ENCODE results near the gene SMIM32. TPM values are rescaled to one million over a fixed set of nuclear protein-coding genes. Genes with fewer than 3 reads are reported as not detected.

The SMIM32 gene
- total and polyA plus RNA-seq, 5 donors from 2014 or later, result not detected

DNA sequence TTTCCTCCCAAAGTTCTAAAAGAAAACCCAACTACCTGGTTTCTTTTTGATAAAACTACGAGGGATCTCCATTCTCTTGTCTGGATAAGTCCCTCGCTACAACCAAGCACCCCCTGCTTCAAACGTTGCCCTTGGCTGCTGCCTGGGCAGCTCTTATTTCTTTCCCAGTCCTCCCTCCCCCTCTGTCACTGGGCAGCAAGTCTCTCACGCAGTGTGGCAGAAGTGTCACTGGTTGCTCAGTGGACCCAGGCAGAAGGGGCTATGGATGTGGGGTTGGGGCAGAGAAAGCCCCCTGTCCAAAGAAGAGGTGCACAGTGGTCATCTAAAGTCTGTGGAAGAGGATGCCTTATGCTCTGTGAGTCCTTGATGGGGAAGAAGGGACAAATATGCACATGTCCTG lies 7.2 kb upstream of the SMIM32 start:
- H3K36me3 Mint-ChIP-seq, result no peaks in the 10 kb centered on the region

DNA sequence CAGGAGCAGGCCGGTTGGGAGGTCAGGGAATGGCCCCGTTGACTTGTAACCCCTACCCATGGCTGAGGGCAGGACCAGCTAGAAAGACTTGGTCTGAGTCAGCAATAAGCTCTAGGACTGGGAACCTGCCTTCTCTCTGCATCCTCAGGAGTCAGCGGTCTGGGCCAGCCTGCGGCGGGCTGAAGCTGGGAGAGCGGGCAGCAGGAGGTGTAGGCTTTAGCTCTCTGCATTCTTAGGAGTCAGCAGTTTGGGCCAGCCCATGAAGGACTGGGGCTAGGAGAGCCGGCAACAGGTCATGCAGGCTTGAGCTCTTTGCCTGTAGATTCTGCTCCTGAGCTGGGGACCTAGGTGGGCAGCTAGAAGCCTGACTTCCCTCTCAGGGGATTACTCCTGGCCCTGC lies 6.4 kb upstream of the SMIM32 start:
- H3K36me3 ChIP-seq (ENCODE audit: control insufficient read depth, insufficient read depth, low read length), result no peaks in the 10 kb centered on the region
- ATAC-seq (ENCODE audit: low read depth in 2 of 2) (no peak), DNase-seq (no peak)
- H3K4me1 ChIP-seq (ENCODE audit: control insufficient read depth, insufficient read depth, low read length, poor library complexity, severe bottlenecking), result no peaks in the 10 kb centered on the region
- H3K36me3 Mint-ChIP-seq, result no peaks in the 10 kb centered on the region
- peaks cover 31% of the 10 kb centered on the region for H3K27me3 Mint-ChIP-seq
- peaks cover 2% of the 10 kb centered on the region for H3K27me3 ChIP-seq (ENCODE audit: control insufficient read depth, insufficient read depth, low read length)
- H3K27ac Mint-ChIP-seq, result no peak overlapping the region
- no peak overlapping the region for H3K4me3 ChIP-seq (ENCODE audit: low read depth, low read length)
- H3K4me1 Mint-ChIP-seq, result no peaks in the 10 kb centered on the region
- H3K27ac ChIP-seq (ENCODE audit: insufficient read depth, low read length, poor library complexity, severe bottlenecking), result no peak overlapping the region
- H3K4me3 Mint-ChIP-seq, result no peak overlapping the region
- H3K9me3 ChIP-seq (ENCODE audit: control insufficient read depth in 2 of 2, low read length in 2 of 2), result no peaks in the 10 kb centered on the region
- H3K9me3 Mint-ChIP-seq, result peaks cover 0 to 3% (median 0%) of the 10 kb centered on the region in 7 donors

More for the DNA sequence above, 7.2 kb upstream of the SMIM32 start:
- no peak for DNase-seq
- Histone ChIP-seq H3K4me3 (ENCODE audit: low read depth, low read length) (no peak overlapping the region), H3K9me3 (ENCODE audit: control insufficient read depth in 2 of 2, low read length in 2 of 2) (no peaks in the 10 kb centered on the region), H3K36me3 (ENCODE audit: control insufficient read depth, insufficient read depth, low read length) (no peaks in the 10 kb centered on the region), H3K4me1 (ENCODE audit: control insufficient read depth, insufficient read depth, low read length, poor library complexity, severe bottlenecking) (no peaks in the 10 kb centered on the region), H3K27me3 (ENCODE audit: control insufficient read depth, insufficient read depth, low read length) (peaks cover 2% of the 10 kb centered on the region), H3K27ac (ENCODE audit: insufficient read depth, low read length, poor library complexity, severe bottlenecking) (no peak overlapping the region)
- H3K27me3 Mint-ChIP-seq, result peaks cover 26% of the 10 kb centered on the region
- H3K4me3 Mint-ChIP-seq, result no peak overlapping the region
- no peak for ATAC-seq (ENCODE audit: low read depth in 2 of 2)
- H3K9me3 Mint-ChIP-seq, result peaks cover 0 to 4% (median 0%) of the 10 kb centered on the region in 7 donors
- H3K27ac Mint-ChIP-seq, result no peak overlapping the region
- H3K4me1 Mint-ChIP-seq, result no peaks in the 10 kb centered on the region

DNA sequence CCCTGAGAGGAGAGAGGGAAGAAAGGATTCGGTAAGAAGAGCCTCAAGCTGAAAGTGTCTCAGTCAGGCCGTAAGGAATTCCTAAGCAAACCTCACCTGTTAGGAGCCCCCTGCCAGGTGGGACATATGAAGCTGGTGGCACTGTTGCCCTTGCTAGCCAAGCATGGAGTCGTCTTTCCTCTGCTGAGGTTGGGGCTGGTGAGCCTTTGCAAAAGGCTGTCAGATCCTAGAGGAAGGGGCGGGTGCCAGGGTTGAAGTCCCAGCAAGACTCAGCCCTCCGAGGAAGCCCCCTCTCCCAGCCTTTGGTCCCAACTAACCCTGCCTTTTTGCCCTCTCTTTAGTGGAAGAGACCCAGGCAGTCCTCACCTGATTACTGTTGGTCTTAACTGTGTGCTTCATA lies 5.5 kb upstream of the SMIM32 start:
- H3K27me3 Mint-ChIP-seq, result peaks cover 40% of the 10 kb centered on the region

DNA sequence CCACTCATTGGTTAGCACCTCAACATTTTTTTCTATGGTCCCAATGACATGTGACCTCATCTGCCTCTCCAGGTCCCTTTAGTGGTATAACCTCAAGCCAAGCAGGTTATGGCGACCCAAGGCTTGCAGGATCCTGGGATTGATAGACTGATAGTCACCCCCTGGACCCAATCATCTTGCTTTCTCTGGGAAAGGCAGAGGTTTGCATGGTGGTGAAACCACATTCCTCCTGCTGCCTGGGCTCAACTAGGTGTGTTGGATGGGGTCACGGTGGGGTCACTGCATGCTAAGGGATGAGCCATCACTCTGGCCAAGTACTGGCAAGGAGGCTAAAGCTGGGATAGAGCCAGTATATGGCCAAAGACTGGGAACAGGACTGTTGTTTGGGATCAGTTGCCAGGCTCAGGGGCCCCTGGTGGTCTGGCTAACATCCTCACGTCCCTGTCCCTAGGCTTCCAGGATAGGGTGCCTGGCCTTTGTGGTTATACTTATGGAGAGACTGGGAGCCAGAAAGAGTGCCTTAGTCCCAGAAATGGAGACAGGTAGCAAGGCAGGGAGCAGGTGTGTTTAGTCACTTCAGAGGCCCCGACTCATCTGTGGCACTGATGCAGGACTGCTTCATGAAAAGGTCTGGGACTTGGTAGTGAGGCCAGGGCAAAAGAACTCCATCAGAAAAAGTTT lies 4.6 kb upstream of the SMIM32 start:
- H3K27ac Mint-ChIP-seq, result no peak overlapping the region
- DNase-seq (no peak), ATAC-seq (ENCODE audit: low read depth in 2 of 2) (no peak)
- peaks cover 0 to 3% (median 0%) of the 10 kb centered on the region in 7 donors for H3K9me3 Mint-ChIP-seq
- no peaks in the 10 kb centered on the region for H3K4me1 ChIP-seq (ENCODE audit: control insufficient read depth, insufficient read depth, low read length, poor library complexity, severe bottlenecking)
- no peak overlapping the region for H3K4me3 ChIP-seq (ENCODE audit: low read depth, low read length)
- no peak overlapping the region for H3K27ac ChIP-seq (ENCODE audit: insufficient read depth, low read length, poor library complexity, severe bottlenecking)
- H3K36me3 ChIP-seq (ENCODE audit: control insufficient read depth, insufficient read depth, low read length), result no peaks in the 10 kb centered on the region
- H3K27me3 ChIP-seq (ENCODE audit: control insufficient read depth, insufficient read depth, low read length), result peaks cover 2% of the 10 kb centered on the region
- no peaks in the 10 kb centered on the region for H3K4me1 Mint-ChIP-seq
- peaks cover 37% of the 10 kb centered on the region for H3K27me3 Mint-ChIP-seq
- no peak overlapping the region for H3K4me3 Mint-ChIP-seq
- no peaks in the 10 kb centered on the region for H3K9me3 ChIP-seq (ENCODE audit: control insufficient read depth in 2 of 2, low read length in 2 of 2)
- H3K36me3 Mint-ChIP-seq, result no peaks in the 10 kb centered on the region

More for the DNA sequence above, 5.5 kb upstream of the SMIM32 start:
- Histone ChIP-seq H3K4me3 (ENCODE audit: low read depth, low read length) (no peak overlapping the region), H3K9me3 (ENCODE audit: control insufficient read depth in 2 of 2, low read length in 2 of 2) (no peaks in the 10 kb centered on the region), H3K27me3 (ENCODE audit: control insufficient read depth, insufficient read depth, low read length) (peaks cover 2% of the 10 kb centered on the region), H3K27ac (ENCODE audit: insufficient read depth, low read length, poor library complexity, severe bottlenecking) (no peak overlapping the region), H3K4me1 (ENCODE audit: control insufficient read depth, insufficient read depth, low read length, poor library complexity, severe bottlenecking) (no peaks in the 10 kb centered on the region), H3K36me3 (ENCODE audit: control insufficient read depth, insufficient read depth, low read length) (no peaks in the 10 kb centered on the region)
- Mint-ChIP-seq H3K4me3 (no peak overlapping the region), H3K27ac (no peak overlapping the region), H3K9me3 (peaks cover 0 to 3% (median 0%) of the 10 kb centered on the region in 7 donors), H3K36me3 (no peaks in the 10 kb centered on the region), H3K4me1 (no peaks in the 10 kb centered on the region)
- ATAC-seq (ENCODE audit: low read depth in 2 of 2) (no peak), DNase-seq (no peak)

- peaks cover 0 to 2% (median 0%) of the 10 kb centered on the region in 7 donors for H3K9me3 Mint-ChIP-seq
- peaks cover 2% of the 10 kb centered on the region for H3K27me3 ChIP-seq (ENCODE audit: control insufficient read depth, insufficient read depth, low read length)
- DNase-seq (no peak), ATAC-seq (ENCODE audit: low read depth in 2 of 2) (no peak)
- H3K4me3 Mint-ChIP-seq, result no peak overlapping the region
- H3K27ac Mint-ChIP-seq, result no peak overlapping the region
- no peaks in the 10 kb centered on the region for H3K9me3 ChIP-seq (ENCODE audit: control insufficient read depth in 2 of 2, low read length in 2 of 2)
- no peaks in the 10 kb centered on the region for H3K4me1 ChIP-seq (ENCODE audit: control insufficient read depth, insufficient read depth, low read length, poor library complexity, severe bottlenecking)
- no peak overlapping the region for H3K4me3 ChIP-seq (ENCODE audit: low read depth, low read length)
- H3K27ac ChIP-seq (ENCODE audit: insufficient read depth, low read length, poor library complexity, severe bottlenecking), result no peak overlapping the region
- no peaks in the 10 kb centered on the region for H3K36me3 Mint-ChIP-seq
- no peaks in the 10 kb centered on the region for H3K4me1 Mint-ChIP-seq
- H3K36me3 ChIP-seq (ENCODE audit: control insufficient read depth, insufficient read depth, low read length), result no peaks in the 10 kb centered on the region
- peaks cover 33% of the 10 kb centered on the region for H3K27me3 Mint-ChIP-seq
These were observed 3.2 kb upstream of the SMIM32 start for GRCh38 chr5:136195971-136196820.

GRCh38 chr5:136194576-136194975 lies 1.6 kb upstream of the SMIM32 start:
- ATAC-seq (ENCODE audit: low read depth in 2 of 2), result no peak
- no peaks in the 10 kb centered on the region for H3K4me1 ChIP-seq (ENCODE audit: control insufficient read depth, insufficient read depth, low read length, poor library complexity, severe bottlenecking)
- H3K9me3 Mint-ChIP-seq, result peaks cover 0 to 2% (median 0%) of the 10 kb centered on the region in 7 donors
- H3K27me3 Mint-ChIP-seq, result peaks cover 43% of the 10 kb centered on the region
- no peak for DNase-seq
- H3K36me3 ChIP-seq (ENCODE audit: control insufficient read depth, insufficient read depth, low read length), result no peaks in the 10 kb centered on the region
- H3K27ac Mint-ChIP-seq, result no peak overlapping the region
- H3K27ac ChIP-seq (ENCODE audit: insufficient read depth, low read length, poor library complexity, severe bottlenecking), result no peak overlapping the region
- H3K4me1 Mint-ChIP-seq, result no peaks in the 10 kb centered on the region
- H3K4me3 Mint-ChIP-seq, result no peak overlapping the region
- no peaks in the 10 kb centered on the region for H3K9me3 ChIP-seq (ENCODE audit: control insufficient read depth in 2 of 2, low read length in 2 of 2)
- peaks cover 2% of the 10 kb centered on the region for H3K27me3 ChIP-seq (ENCODE audit: control insufficient read depth, insufficient read depth, low read length)
- H3K36me3 Mint-ChIP-seq, result no peaks in the 10 kb centered on the region
- no peak overlapping the region for H3K4me3 ChIP-seq (ENCODE audit: low read depth, low read length)

GRCh38 chr5:136193322-136193935 lies 467 bp upstream of the SMIM32 start:
- Mint-ChIP-seq H3K36me3 (no peaks in the 10 kb centered on the region), H3K4me1 (no peaks in the 10 kb centered on the region), H3K9me3 (peaks cover 0 to 1% (median 0%) of the 10 kb centered on the region in 7 donors), H3K4me3 (no peak overlapping the region), H3K27ac (no peak overlapping the region), H3K27me3 (peaks cover 43% of the 10 kb centered on the region)
- H3K4me3 ChIP-seq (ENCODE audit: low read depth, low read length), result no peak overlapping the region
- H3K4me1 ChIP-seq (ENCODE audit: control insufficient read depth, insufficient read depth, low read length, poor library complexity, severe bottlenecking), result no peaks in the 10 kb centered on the region
- no peak for ATAC-seq (ENCODE audit: low read depth in 2 of 2)
- no peak overlapping the region for H3K27ac ChIP-seq (ENCODE audit: insufficient read depth, low read length, poor library complexity, severe bottlenecking)
- H3K9me3 ChIP-seq (ENCODE audit: control insufficient read depth in 2 of 2, low read length in 2 of 2), result no peaks in the 10 kb centered on the region
- peaks cover 2% of the 10 kb centered on the region for H3K27me3 ChIP-seq (ENCODE audit: control insufficient read depth, insufficient read depth, low read length)
- H3K36me3 ChIP-seq (ENCODE audit: control insufficient read depth, insufficient read depth, low read length), result no peaks in the 10 kb centered on the region
- no peak for DNase-seq
